ENCODE data around the gene SPATA31E1. TPM values are rescaled to one million over a fixed set of nuclear protein-coding genes. Genes with fewer than 3 reads are reported as not detected.

SPATA31E1 gene
- total and polyA plus RNA-seq, 10 donors, result not detected

DNA sequence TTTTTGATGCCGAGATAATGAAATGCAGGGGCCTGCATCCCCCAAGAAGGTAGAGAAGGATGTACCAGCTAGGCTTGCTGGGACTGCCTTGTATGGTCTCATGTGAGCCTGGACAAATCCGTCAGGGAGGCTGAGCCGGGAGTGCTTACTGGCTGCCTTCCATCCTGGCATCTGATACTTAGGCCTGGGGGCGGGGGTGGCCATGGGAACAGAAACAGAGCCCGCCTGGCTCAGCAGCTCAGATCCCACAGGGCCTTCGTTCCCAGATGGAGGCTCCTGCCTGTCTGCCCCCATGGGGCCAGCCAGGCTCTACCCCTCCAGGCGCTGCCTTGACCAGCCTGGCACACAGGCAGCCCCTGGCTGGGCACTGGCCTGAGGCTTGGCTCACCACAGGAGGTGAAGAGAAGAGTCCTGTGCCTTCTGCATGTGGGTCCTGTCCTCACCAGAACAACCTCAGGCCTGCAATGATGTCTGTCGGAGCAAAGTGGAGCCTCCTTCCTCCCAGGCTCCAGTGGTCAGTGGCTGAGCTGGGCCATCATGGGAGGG lies 10.5 kb upstream of the SPATA31E1 start:
- Histone ChIP-seq H3K4me3 (no peak overlapping the region), H3K4me1 (no peaks in the 10 kb centered on the region), H3K9me3 (no peaks in the 10 kb centered on the region), H3K36me3 (no peaks in the 10 kb centered on the region), H3K27me3 (replicated peaks in 1 of 7) (peaks cover 0 to 8% (median 0%) of the 10 kb centered on the region in 7 donors), H3K27ac (no peak overlapping the region)
- 78 to 94% (median 89%) methylated on average over 7 to 8 of the region's 8 CpGs for WGBS, 5 donors
- intact Hi-C loops (cut with DNase I; ENCODE audit: low total_unique reads), result no loop called here
- peak; percentile 61 for DNase-seq
- TF ChIP-seq POLR2A (IDR thresholded peaks at IDR 0.05) (no peak), POLR2AphosphoS5 (IDR thresholded peaks at IDR 0.05) (no peak)
- TF ChIP-seq, protein P1, sequence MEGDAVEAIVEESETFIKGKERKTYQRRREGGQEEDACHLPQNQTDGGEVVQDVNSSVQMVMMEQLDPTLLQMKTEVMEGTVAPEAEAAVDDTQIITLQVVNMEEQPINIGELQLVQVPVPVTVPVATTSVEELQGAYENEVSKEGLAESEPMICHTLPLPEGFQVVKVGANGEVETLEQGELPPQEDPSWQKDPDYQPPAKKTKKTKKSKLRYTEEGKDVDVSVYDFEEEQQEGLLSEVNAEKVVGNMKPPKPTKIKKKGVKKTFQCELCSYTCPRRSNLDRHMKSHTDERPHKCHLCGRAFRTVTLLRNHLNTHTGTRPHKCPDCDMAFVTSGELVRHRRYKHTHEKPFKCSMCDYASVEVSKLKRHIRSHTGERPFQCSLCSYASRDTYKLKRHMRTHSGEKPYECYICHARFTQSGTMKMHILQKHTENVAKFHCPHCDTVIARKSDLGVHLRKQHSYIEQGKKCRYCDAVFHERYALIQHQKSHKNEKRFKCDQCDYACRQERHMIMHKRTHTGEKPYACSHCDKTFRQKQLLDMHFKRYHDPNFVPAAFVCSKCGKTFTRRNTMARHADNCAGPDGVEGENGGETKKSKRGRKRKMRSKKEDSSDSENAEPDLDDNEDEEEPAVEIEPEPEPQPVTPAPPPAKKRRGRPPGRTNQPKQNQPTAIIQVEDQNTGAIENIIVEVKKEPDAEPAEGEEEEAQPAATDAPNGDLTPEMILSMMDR (IDR thresholded peaks at IDR 0.05 in 8 of 11, conservative IDR thresholded peaks at IDR 0.05 in 3 of 11), result no peak

DNA sequence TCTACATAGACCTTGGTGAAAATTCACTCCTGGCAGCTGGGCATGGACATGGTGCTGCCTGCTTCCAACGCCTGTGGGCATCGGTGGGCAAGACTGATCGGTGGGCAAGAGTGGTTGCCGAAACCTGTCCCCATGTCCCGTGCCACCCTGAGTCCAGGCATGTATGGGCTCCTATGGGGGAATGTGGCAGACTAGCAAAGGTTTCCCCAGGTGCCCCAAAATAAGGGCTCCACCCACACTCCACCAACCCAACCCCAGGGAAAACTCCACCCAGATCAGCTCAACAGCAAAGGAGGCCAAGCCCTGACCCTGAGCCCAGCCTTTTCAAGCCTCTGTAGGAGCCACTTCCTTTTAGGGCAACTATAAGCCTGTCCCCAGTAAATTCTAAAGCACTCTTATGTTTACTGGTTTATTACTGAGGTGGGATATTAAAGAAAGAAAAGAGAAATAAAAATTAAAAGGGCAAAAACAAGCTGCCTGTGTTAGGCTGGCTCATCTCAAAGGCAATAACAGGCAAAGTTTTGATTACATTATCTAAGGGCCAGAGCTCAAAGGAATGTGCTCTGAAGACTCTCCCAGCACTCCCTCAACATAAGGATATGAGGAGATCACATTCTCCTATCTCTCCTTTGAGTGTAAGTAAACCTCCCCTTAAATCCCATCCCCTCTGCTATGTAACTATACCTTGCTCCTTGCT lies 8.9 kb upstream of the SPATA31E1 start:
- Histone ChIP-seq H3K9me3 (no peaks in the 10 kb centered on the region), H3K27me3 (replicated peaks in 1 of 7) (peaks cover 0 to 5% (median 0%) of the 10 kb centered on the region in 7 donors), H3K4me3 (no peak overlapping the region), H3K4me1 (no peaks in the 10 kb centered on the region), H3K36me3 (no peaks in the 10 kb centered on the region), H3K27ac (no peak overlapping the region)
- TF ChIP-seq, protein P1 (IDR thresholded peaks at IDR 0.05 in 8 of 11, conservative IDR thresholded peaks at IDR 0.05 in 3 of 11), result no peak
- no peak for TF ChIP-seq POLR2AphosphoS5 (IDR thresholded peaks at IDR 0.05)
- intact Hi-C loops (cut with DNase I; ENCODE audit: low total_unique reads), result no loop called here
- no peak for DNase-seq
- WGBS, 5 donors, result 60 to 98% (median 96%) methylated on average over 1 to 5 of the region's 5 CpGs

DNA sequence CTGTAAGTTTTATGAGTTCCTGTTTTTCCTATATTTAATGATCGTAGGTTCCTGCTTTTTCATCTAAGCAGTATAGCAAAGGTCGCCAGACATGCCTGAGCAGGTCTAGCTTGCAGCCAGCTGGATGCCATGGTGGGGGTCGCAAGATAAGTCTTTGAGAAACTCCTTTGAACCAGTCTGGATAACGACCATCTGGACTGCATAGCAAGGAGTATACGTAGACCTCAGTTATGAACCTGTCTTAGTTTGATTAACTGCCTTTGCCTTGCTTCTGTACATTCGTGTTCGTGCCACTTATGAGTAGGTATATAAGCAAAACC lies 8.4 kb upstream of the SPATA31E1 start:
- Histone ChIP-seq H3K4me1 (no peaks in the 10 kb centered on the region), H3K27ac (no peak overlapping the region), H3K4me3 (no peak overlapping the region), H3K36me3 (no peaks in the 10 kb centered on the region), H3K27me3 (replicated peaks in 1 of 7) (peaks cover 0 to 5% (median 0%) of the 10 kb centered on the region in 7 donors), H3K9me3 (no peaks in the 10 kb centered on the region)
- intact Hi-C loops (cut with DNase I; ENCODE audit: low total_unique reads), result no loop called here
- peak; percentile 39 for DNase-seq
- WGBS, 5 donors, result 49 to 61% (median 59%) methylated on average over 7 of the region's 7 CpGs
- TF ChIP-seq POLR2AphosphoS5 (IDR thresholded peaks at IDR 0.05) (no peak), POLR2A (IDR thresholded peaks at IDR 0.05) (no peak)
- TF ChIP-seq, protein P1 (IDR thresholded peaks at IDR 0.05 in 8 of 11, conservative IDR thresholded peaks at IDR 0.05 in 3 of 11), result no peak

DNA sequence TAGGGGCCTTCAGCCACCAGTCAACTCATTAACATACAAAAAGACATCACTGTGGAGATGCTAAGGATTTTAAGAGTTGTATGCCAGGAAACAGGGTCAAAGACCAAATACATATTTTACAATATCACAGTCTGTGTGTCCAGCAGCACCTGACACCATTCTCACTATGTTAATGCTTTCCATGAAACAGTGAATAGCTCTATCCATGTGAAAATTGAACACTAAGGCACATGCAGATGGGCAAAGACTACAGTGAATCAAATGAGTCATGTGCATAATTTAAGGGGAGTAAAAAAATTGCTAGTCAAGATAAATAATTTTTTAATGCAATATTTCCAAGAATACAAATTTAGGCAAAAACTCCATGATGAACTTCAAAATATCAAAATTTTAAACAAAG lies 7.6 kb upstream of the SPATA31E1 start:
- TF ChIP-seq POLR2A (IDR thresholded peaks at IDR 0.05) (no peak), POLR2AphosphoS5 (IDR thresholded peaks at IDR 0.05) (no peak)
- no peaks in the 10 kb centered on the region for H3K9me3 ChIP-seq
- intact Hi-C loops (cut with DNase I; ENCODE audit: low total_unique reads), result no loop called here
- no peaks in the 10 kb centered on the region for H3K36me3 ChIP-seq
- DNase-seq, result no peak
- no peaks in the 10 kb centered on the region for H3K4me1 ChIP-seq
- no peak overlapping the region for H3K4me3 ChIP-seq
- no peak overlapping the region for H3K27ac ChIP-seq
- H3K27me3 ChIP-seq (replicated peaks in 1 of 7), result peaks cover 0 to 11% (median 0%) of the 10 kb centered on the region in 7 donors

Data from spleen (tissue), 11 donors.